HG03159 (cell line): Measurements from ENCODE around the gene GAS7.

ENCODE experiments used
- ATAC-seq: cut with Tn5 transposase; IDR thresholded peaks from one replicate; pipeline ENCODE4 v1.9.1; 2021; ENCODE audit warnings: mild to moderate bottlenecking, moderate library complexity; ENCODE audit not compliant: unreplicated experiment

GAS7 gene

GRCh38 chr17:9900044-9900594, 298.3 kb downstream of the GAS7 start:
- ATAC-seq = no peak

- ATAC-seq = no peak
Observed at GRCh38 chr17:9899280-9900043, 298.9 kb downstream of the GAS7 start.

GRCh38 chr17:9898812-9899211, 299.6 kb downstream of the GAS7 start:
- ATAC-seq = no peak

GRCh38 chr17:9897372-9897968, 300.9 kb downstream of the GAS7 start:
- ATAC-seq = no peak

- ATAC-seq = no peak
Observed at GRCh38 chr17:9895923-9896322, 302.5 kb downstream of the GAS7 start.

GRCh38 chr17:9894231-9894630, 304.2 kb downstream of the GAS7 start:
- ATAC-seq = no peak

- ATAC-seq = no peak
Observed at GRCh38 chr17:9893411-9894012, 304.9 kb downstream of the GAS7 start.

GRCh38 chr17:9890124-9890523, 308.3 kb downstream of the GAS7 start:
- ATAC-seq = no peak

GRCh38 chr17:9887508-9887907, 310.9 kb downstream of the GAS7 start:
- ATAC-seq = no peak

- no peak for ATAC-seq
Observed at GRCh38 chr17:9886141-9886930, 312.1 kb downstream of the GAS7 start.

GRCh38 chr17:9883451-9883850, 315.0 kb downstream of the GAS7 start:
- no peak for ATAC-seq

- no peak for ATAC-seq
Observed at GRCh38 chr17:9880582-9880999, 317.8 kb downstream of the GAS7 start.

- ATAC-seq = no peak
Observed at GRCh38 chr17:9878786-9879525, 319.4 kb downstream of the GAS7 start.

GRCh38 chr17:9878356-9878755, 320.1 kb downstream of the GAS7 start:
- ATAC-seq = no peak

GRCh38 chr17:9875441-9875840, 323.0 kb downstream of the GAS7 start:
- ATAC-seq = no peak

GRCh38 chr17:9874722-9875121, 323.7 kb downstream of the GAS7 start:
- ATAC-seq = no peak

- ATAC-seq = no peak
Observed at GRCh38 chr17:9872852-9873251, 325.6 kb downstream of the GAS7 start.

GRCh38 chr17:9868552-9868951, 329.9 kb downstream of the GAS7 start:
- ATAC-seq = no peak

- no peak for ATAC-seq
Observed at GRCh38 chr17:9865586-9865985, 332.8 kb downstream of the GAS7 start.

GRCh38 chr17:9862949-9863348, 335.5 kb downstream of the GAS7 start:
- no peak for ATAC-seq
